HepG2 (cell line): ENCODE measurements around the gene NSMF. TPM values are rescaled to one million over a fixed set of nuclear protein-coding genes. Genes with fewer than 3 reads are reported as not detected.

ENCODE experiments used
- JDP2 ChIP-seq: sonication (generic); formaldehyde crosslinking; IDR thresholded peaks from 2 replicates; pipeline ENCODE4 v1.8.1; 2022; ENCODE audit warnings: missing genetic modification reagents, borderline replicate concordance
- PPARG ChIP-seq: conservative IDR thresholded peaks from 2 replicates; pipeline ENCODE4 v1.6.1; 2016; ENCODE audit warnings: missing biosample characterization, missing genetic modification reagents
- SAFB2 ChIP-seq: sonication (generic); formaldehyde crosslinking; IDR thresholded peaks from 2 replicates; pipeline ENCODE4 v1.5.1; 2020; ENCODE audit warnings: missing genetic modification reagents, low read depth, mild to moderate bottlenecking, borderline replicate concordance
- SMARCE1 ChIP-seq: fragments of 450-650 bp; IDR thresholded peaks from 2 replicates; pipeline ENCODE4 v1.6.1; 2017; ENCODE audit warnings: borderline replicate concordance
- SNRNP70 ChIP-seq: fragments of 200-400 bp; formaldehyde crosslinking; IDR thresholded peaks from 2 replicates; pipeline ENCODE4 v1.6.1; 2017; ENCODE audit warnings: mild to moderate bottlenecking, low read depth, low read length, moderate library complexity
- ZBTB21 ChIP-seq: sonication (generic); formaldehyde crosslinking; IDR thresholded peaks from 2 replicates; pipeline ENCODE4 v1.4.0; 2020; ENCODE audit warnings: missing genetic modification reagents
- ZNF234 ChIP-seq: sonication (generic); formaldehyde crosslinking; conservative IDR thresholded peaks from 2 replicates; pipeline ENCODE4 v1.5.1; 2020; ENCODE audit warnings: mild to moderate bottlenecking, missing genetic modification reagents
- ZNF382 ChIP-seq: sonication (generic); formaldehyde crosslinking; IDR thresholded peaks from 2 replicates; pipeline ENCODE4 v1.5.0; 2020; ENCODE audit warnings: missing genetic modification reagents, mild to moderate bottlenecking, borderline replicate concordance
- ZSCAN22 ChIP-seq: sonication (generic); formaldehyde crosslinking; IDR thresholded peaks from 2 replicates; pipeline ENCODE4 v1.4.0; 2020; ENCODE audit warnings: mild to moderate bottlenecking, missing genetic modification reagents
- polyA plus RNA-seq, 8 experiments: library from polyadenylated mRNA; depleted of rRNA in 3 of 8; stranded (reverse) in 7 of 8; unstranded in 1 of 8; fragments of >200 nt; fragmentation: Illumina TruSeq in 4 of 8; extraction: Trizol in 4 of 8; gene quantifications; 2 replicates each; pipeline versions ENCODE4 v1.2.1 to v1.2.3, GENCODE V29; 2011 to 2016; ENCODE audit warnings: low read depth in 4 of 8, missing spikeins in 1 of 8, mixed read lengths in 1 of 8; ENCODE audit not compliant: insufficient read depth in 1 of 8
- total RNA-seq, 5 experiments: library from RNA; depleted of rRNA; stranded (reverse); fragments of >200 nt; fragmentation: Illumina TruSeq; extraction: Trizol; gene quantifications; 2 replicates each; pipeline ENCODE4 v1.2.3, GENCODE V29; 2016; ENCODE audit warnings: low read depth in 1 of 5
- TF ChIP-seq, protein P1 (sequence below): sonication (generic); formaldehyde crosslinking; IDR thresholded peaks from 2 replicates; pipeline ENCODE4 v1.4.0; 2020; ENCODE audit warnings: missing genetic modification reagents, mild to moderate bottlenecking, borderline replicate concordance
- TF ChIP-seq, protein P2 (sequence below): sonication (generic); formaldehyde crosslinking; IDR thresholded peaks from 2 replicates; pipeline ENCODE4 v1.4.0; 2020; ENCODE audit warnings: mild to moderate bottlenecking, missing genetic modification reagents
- TF ChIP-seq, protein P3 (sequence below): IDR thresholded peaks from 2 replicates; pipeline ENCODE4 v1.6.1; 2016; ENCODE audit warnings: low read depth, control low read depth
- TF ChIP-seq, protein P4 (sequence below): sonication (generic); formaldehyde crosslinking; IDR thresholded peaks from one replicate; pipeline ENCODE4 v1.5.1; 2020; ENCODE audit warnings: mild to moderate bottlenecking, missing genetic modification reagents; ENCODE audit errors: not compliant biosample characterization
- TF ChIP-seq, protein P5 (sequence below): sonication (generic); formaldehyde crosslinking; IDR thresholded peaks from 2 replicates; pipeline ENCODE4 v1.8.1; 2023; ENCODE audit warnings: missing genetic modification reagents, mild to moderate bottlenecking, borderline replicate concordance
- TF ChIP-seq, protein P6 (sequence below): sonication (generic); formaldehyde crosslinking; IDR thresholded peaks from 2 replicates; pipeline ENCODE4 v1.5.0; 2020; ENCODE audit warnings: mild to moderate bottlenecking, missing genetic modification reagents

The NSMF gene
- total and polyA plus RNA-seq, 2 of the 13 experiments (the other 11 are each of a cell fraction or from before 2014, with no cell fraction given): 44.3 to 183 TPM

DNA sequence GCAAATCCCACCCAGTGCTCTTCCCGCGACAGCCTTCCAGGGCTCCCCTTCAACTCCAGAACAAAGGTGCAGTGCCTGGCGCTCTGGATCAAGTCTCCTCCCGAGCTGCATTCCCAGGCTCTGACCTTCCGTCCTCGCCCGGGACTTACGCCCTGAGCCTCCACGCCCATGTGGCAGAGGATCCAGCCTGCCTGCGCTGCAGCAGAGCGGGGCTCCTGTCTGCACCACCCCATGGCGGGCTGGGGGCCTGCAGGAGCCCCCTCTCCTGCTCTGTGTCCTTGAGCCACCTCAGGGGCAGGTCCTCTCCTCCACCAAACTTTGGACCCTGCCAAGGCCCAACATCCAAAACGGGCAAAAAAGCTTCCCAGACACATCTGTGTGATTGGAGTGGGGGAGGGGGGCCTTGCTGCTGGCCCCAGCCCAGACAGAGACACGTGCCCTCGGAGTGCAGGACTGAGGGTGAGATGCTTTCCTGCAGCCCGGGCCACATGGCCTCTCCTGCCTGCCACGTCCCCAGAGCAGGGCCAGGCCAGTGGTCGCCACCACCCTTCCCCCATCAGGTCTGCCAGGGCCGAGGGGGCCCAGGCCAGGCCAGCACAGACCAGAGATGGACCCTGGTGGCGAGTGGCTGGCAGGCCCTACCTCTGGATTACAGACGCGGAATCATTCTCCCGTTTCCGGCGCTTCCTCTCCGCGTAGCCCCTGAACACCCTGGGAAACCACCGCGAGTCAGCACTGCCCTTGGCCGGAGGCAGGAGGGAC is 4.4 kb downstream of the NSMF start (continued):
- TF ChIP-seq ZNF234 (peak; percentile 96; the same call in 1 of the 2 replicates), PPARG (CRISPR knock-in tag) (no peak; the same call in 1 of the 2 replicates), SMARCE1 (no peak), ZBTB21 (CRISPR knock-in tag) (peak; percentile 59; the same call in 1 of the 2 replicates), JDP2 (CRISPR knock-in tag) (no peak), SAFB2 (CRISPR knock-in tag) (peak; percentile 88; the same call in 1 of the 2 replicates), SNRNP70 (no peak), ZSCAN22 (no peak), ZNF382 (CRISPR knock-in tag) (no peak)
- TF ChIP-seq, protein P1, sequence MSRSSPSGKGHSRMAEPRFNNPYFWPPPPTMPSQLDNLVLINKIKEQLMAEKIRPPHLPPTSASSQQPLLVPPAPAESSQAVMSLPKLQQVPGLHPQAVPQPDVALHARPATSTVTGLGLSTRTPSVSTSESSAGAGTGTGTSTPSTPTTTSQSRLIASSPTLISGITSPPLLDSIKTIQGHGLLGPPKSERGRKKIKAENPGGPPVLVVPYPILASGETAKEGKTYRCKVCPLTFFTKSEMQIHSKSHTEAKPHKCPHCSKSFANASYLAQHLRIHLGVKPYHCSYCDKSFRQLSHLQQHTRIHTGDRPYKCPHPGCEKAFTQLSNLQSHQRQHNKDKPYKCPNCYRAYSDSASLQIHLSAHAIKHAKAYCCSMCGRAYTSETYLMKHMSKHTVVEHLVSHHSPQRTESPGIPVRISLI (CRISPR knock-in tag): peak; percentile 74
- TF ChIP-seq, protein P2, sequence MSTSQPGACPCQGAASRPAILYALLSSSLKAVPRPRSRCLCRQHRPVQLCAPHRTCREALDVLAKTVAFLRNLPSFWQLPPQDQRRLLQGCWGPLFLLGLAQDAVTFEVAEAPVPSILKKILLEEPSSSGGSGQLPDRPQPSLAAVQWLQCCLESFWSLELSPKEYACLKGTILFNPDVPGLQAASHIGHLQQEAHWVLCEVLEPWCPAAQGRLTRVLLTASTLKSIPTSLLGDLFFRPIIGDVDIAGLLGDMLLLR: peak; percentile 77; the same call in 1 of the 2 replicates
- TF ChIP-seq, protein P3, sequence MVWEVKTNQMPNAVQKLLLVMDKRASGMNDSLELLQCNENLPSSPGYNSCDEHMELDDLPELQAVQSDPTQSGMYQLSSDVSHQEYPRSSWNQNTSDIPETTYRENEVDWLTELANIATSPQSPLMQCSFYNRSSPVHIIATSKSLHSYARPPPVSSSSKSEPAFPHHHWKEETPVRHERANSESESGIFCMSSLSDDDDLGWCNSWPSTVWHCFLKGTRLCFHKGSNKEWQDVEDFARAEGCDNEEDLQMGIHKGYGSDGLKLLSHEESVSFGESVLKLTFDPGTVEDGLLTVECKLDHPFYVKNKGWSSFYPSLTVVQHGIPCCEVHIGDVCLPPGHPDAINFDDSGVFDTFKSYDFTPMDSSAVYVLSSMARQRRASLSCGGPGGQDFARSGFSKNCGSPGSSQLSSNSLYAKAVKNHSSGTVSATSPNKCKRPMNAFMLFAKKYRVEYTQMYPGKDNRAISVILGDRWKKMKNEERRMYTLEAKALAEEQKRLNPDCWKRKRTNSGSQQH (CRISPR knock-in tag): no peak
- TF ChIP-seq, protein P4, sequence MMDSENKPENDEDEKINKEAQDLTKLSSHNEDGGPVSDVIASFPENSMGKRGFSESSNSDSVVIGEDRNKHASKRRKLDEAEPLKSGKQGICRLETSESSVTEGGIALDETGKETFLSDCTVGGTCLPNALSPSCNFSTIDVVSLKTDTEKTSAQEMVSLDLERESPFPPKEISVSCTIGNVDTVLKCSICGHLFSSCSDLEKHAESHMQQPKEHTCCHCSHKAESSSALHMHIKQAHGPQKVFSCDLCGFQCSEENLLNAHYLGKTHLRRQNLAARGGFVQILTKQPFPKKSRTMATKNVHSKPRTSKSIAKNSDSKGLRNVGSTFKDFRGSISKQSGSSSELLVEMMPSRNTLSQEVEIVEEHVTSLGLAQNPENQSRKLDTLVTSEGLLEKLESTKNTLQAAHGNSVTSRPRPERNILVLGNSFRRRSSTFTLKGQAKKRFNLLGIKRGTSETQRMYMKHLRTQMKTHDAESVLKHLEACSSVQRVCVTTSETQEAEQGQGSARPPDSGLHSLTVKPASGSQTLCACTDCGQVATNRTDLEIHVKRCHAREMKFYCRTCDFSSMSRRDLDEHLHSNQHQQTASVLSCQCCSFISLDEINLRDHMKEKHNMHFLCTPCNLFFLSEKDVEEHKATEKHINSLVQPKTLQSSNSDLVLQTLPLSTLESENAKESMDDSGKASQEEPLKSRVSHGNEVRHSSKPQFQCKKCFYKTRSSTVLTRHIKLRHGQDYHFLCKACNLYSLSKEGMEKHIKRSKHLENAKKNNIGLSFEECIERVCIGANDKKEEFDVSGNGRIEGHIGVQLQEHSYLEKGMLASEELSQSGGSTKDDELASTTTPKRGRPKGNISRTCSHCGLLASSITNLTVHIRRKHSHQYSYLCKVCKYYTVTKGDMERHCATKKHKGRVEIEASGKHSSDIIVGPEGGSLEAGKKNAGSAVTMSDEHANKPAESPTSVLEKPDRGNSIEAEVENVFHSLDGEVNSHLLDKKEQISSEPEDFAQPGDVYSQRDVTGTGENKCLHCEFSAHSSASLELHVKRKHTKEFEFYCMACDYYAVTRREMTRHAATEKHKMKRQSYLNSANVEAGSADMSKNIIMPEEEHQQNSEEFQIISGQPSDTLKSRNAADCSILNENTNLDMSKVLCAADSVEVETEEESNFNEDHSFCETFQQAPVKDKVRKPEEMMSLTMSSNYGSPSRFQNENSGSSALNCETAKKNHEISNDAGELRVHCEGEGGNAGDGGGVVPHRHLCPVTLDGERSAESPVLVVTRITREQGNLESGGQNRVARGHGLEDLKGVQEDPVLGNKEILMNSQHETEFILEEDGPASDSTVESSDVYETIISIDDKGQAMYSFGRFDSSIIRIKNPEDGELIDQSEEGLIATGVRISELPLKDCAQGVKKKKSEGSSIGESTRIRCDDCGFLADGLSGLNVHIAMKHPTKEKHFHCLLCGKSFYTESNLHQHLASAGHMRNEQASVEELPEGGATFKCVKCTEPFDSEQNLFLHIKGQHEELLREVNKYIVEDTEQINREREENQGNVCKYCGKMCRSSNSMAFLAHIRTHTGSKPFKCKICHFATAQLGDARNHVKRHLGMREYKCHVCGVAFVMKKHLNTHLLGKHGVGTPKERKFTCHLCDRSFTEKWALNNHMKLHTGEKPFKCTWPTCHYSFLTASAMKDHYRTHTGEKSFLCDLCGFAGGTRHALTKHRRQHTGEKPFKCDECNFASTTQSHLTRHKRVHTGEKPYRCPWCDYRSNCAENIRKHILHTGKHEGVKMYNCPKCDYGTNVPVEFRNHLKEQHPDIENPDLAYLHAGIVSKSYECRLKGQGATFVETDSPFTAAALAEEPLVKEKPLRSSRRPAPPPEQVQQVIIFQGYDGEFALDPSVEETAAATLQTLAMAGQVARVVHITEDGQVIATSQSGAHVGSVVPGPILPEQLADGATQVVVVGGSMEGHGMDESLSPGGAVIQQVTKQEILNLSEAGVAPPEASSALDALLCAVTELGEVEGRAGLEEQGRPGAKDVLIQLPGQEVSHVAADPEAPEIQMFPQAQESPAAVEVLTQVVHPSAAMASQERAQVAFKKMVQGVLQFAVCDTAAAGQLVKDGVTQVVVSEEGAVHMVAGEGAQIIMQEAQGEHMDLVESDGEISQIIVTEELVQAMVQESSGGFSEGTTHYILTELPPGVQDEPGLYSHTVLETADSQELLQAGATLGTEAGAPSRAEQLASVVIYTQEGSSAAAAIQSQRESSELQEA (CRISPR knock-in tag): no peak
- TF ChIP-seq, protein P5, sequence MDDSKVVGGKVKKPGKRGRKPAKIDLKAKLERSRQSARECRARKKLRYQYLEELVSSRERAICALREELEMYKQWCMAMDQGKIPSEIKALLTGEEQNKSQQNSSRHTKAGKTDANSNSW (CRISPR knock-in tag): no peak
- TF ChIP-seq, protein P6, sequence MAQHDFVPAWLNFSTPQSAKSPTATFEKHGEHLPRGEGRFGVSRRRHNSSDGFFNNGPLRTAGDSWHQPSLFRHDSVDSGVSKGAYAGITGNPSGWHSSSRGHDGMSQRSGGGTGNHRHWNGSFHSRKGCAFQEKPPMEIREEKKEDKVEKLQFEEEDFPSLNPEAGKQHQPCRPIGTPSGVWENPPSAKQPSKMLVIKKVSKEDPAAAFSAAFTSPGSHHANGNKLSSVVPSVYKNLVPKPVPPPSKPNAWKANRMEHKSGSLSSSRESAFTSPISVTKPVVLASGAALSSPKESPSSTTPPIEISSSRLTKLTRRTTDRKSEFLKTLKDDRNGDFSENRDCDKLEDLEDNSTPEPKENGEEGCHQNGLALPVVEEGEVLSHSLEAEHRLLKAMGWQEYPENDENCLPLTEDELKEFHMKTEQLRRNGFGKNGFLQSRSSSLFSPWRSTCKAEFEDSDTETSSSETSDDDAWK: no peak
